Vagina (tissue), 2 donors: ENCODE data around the gene SPTBN1.
A peak's percentile ranks its signal among the peaks of the same experiment; 100 is the strongest.

ENCODE experiments used
- CTCF ChIP-seq, 3 experiments: fragments of 450-650 bp in 2 of 3; fragments of 200-600 bp in 1 of 3; sonication (generic) in 1 of 3; IDR thresholded peaks; one replicate each; pipeline ENCODE4 v1.5.1; 2017 to 2019; ENCODE audit warnings: antibody characterized with exemption in 3 of 3, mild to moderate bottlenecking in 2 of 3, moderate library complexity in 2 of 3
- POLR2A ChIP-seq, 2 donors: fragments of 450-650 bp; IDR thresholded peaks; one replicate each; pipeline ENCODE4 v1.6.1; 2017; ENCODE audit warnings: antibody characterized with exemption in 2 of 2, mild to moderate bottlenecking in 2 of 2, moderate library complexity in 2 of 2
- POLR2AphosphoS5 ChIP-seq, 2 donors: sonication (generic); formaldehyde crosslinking; IDR thresholded peaks; one replicate each; pipeline ENCODE4 v1.9.0; 2017; ENCODE audit warnings: antibody characterized with exemption in 2 of 2, mild to moderate bottlenecking in 2 of 2, low read depth in 1 of 2; ENCODE audit not compliant: insufficient read depth in 1 of 2

GRCh38 chr2:54428108-54428831, 27.9 kb upstream of the SPTBN1 start:
- TF ChIP-seq CTCF (IDR thresholded peaks at IDR 0.05) (no peak), POLR2A (IDR thresholded peaks at IDR 0.05) (no peak), POLR2AphosphoS5 (IDR thresholded peaks at IDR 0.05; ENCODE audit: insufficient read depth in 1 of 2, low read depth in 1 of 2) (peak in 1 of 2 donors; percentile 83)
